SKM-1 (cell line): Measurements from ENCODE around the gene KCNIP1.

ENCODE experiments used
- DNase-seq: peaks from one replicate; lab custom pipeline; 2025; ENCODE audit not compliant: unreplicated experiment; lab: John Stamatoyannopoulos, UW

Gene KCNIP1

GRCh38 chr5:170639221-170639925 lies 135.6 kb downstream of the KCNIP1 start:
- no peak for DNase-seq

DNA sequence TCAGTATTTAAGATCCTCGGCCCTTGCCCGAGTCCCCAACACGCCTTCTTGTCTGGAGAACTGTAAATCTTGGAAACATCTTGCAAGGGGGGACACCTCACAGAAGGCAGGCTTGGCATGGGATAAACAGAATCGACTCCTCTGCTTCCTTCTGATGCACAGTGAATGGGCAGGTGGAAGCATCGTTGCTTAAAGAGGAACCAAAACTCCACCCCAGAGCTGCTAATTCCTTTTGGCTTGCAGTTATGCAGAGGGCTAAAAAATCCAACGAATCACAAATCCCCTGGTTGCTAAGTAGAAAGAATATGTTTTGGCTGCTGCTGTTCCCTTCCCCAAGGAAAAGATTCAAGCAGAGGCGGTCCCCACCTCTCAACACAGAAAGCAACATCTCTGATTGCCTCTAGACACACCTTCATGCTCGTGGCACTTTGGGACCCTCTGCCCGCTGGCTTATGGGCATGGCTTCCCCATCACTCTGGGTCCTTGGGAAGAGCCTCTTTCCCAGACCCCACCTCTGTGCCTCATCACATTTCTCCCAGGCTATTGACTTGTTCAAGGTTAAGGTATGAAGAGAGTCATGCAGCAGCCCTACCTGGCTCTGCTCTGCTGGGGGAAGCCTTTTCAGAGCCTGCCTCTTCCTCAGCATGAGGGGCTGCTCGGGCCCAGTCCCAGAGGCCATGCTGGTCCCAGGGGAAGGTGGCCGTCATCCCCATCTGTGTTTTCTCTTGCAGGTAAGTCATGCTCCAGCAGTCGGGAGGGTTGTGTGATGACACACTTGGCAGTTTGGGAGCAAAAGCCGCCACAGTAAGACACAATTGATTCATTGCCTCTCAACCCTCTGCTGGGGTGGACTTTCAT lies 137.1 kb downstream of the KCNIP1 start:
- no peak for DNase-seq

- DNase-seq, result no peak
Measured at GRCh38 chr5:170641589-170642031, 137.8 kb downstream of the KCNIP1 start.

DNA sequence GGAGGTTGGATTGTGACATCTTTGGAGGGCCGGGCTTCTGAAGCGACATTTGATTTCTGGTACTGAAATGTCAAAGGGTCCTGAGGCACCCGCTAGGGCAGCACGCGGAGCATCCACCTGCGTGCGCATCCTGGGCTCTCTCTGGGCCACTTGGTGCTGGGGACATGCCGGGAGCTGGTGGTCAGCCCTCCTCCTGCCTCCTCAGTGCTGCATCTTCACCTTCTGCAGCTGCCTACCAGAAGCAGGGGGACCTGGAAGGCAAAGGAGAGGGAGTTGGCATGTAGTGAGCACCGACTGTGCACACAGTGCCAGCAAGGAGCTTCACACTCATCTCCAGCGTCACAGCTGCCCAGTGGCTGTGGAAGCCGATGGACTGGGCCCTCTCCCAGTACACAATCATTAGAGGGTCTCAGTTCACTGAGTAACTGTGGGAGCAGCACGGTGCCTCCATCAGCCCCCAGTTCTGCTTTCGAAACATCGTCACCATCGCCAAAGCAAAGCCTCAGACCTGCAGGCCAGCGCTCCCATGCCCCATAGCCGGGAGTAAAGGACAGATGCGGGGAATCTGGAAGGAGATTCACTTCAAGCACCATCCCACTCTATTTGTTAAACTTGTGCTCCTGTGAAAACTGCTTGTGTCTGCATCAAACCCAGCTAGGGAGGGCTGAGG lies 138.4 kb downstream of the KCNIP1 start:
- no peak for DNase-seq

DNA sequence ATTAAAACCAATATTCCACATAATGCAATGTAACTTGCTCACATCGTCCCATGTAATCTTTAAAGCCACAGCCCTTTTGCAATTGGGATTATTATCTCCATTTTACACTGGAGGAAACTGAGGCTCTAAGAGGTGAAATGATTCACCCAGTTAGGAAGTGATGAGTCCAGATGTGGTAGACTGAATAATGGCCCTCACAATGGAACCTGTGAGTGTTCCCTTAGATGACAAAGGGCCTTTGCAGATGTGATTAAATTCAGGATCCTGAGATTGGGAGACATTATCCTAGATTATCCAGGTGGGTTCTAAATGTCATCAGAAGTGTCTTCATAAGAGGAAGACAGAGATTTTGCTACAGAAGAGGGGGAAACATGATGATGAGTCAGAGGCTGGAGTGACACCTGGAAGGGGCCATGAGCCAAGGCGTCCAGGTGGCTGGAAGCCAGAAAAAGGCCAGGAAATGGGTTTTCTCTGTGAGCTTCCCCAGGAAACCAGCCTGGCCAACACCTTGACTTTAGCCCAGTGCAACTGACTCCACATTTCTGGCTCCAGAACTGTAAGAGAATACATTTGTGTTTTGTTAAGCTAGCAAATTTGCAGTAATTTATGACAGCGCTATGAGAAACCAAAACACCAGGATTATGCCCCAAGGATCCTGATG lies 139.1 kb downstream of the KCNIP1 start:
- DNase-seq, result no peak

- DNase-seq, result no peak
Measured at GRCh38 chr5:170643591-170643990, 139.8 kb downstream of the KCNIP1 start.

DNA sequence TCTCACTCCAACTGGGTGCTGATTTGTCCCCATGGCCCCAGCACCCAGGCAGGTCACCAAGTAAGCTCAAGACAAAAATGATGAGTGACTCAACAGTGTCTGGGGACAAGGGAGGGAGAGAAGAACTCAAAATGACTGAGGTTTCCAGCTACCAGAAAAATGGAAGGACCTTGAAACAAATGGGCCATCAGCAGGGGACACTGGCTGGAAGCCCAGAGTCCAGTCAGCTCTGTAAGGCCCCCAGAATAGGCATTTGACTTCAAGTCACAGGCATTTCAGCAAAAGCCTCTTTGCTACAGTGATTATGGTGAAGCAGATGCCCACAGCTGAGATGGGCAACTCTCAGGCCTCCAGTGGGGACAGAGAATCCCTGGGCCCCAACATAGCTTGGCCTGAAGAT lies 140.7 kb downstream of the KCNIP1 start:
- DNase-seq, result no peak

- no peak for DNase-seq
Measured at GRCh38 chr5:170648541-170648940, 144.7 kb downstream of the KCNIP1 start.

DNA sequence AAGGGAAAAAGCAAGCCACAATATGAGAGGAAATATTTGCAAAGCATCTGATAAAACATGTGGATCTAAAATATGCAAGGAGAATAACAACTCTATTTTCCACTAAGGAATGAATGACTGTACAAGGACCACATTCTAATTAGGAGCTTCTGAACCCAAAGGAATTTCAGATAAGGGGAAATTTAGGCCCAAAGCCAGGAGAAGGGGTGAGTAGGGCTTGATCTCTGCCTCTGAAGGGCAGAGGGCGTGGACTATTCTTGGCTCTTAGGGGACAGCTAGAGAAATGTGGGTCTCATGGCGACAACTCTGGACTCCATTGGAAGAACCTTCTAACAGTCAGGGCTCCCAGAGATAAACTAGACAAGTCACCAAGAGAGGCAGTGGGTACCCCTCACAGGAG lies 147.0 kb downstream of the KCNIP1 start:
- no peak for DNase-seq

DNA sequence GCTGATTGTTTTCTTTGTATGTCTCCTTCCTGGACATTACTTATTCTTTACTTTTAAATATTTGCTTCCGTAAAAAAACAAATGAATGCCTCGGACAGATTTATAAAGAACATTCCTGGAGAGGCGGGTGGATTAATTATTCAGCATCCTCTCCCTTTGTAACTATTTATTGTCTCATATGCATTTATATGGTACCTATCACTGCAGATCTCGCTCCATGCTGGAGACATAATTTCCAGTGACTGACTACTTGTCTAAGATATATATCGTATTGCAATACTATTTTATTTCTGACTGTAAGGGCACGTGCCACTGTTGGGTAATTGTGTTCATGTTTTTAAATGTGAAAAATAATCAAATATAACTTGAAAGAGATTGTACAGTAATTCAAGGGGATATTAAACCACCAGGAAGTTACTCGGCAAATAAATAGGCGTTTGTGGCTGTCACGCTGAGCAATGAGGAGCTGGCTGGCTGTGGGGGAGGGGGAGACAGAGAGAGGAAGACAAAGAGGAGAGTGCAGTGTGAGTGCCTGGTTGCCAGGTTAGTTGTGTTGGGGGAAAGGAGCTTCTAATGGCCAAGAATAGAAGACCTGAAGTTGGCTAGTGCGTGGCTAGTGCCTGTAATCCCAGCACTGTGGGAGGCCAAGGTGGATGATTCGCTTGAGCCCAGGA lies 147.9 kb downstream of the KCNIP1 start:
- DNase-seq, result no peak

DNA sequence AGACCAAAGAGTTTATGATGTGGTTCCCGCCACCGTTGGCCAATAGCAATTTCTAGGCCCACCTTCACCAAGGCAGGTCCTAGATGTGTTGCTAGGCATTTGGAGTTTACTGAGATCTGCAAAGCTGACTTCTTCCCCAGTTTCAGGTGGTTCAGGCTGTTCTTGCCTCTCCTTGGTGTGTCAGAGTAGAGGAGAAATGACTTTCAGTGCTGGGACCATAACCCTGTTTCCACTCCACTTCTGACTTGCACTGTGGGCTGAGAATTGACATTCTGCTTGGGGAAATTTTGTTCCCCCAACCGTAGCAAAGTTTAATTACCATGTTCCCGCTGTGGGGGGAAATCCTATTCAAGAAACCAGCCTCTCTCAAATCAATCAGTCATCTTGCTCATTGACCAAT lies 151.7 kb downstream of the KCNIP1 start:
- no peak for DNase-seq

- no peak for DNase-seq
Measured at GRCh38 chr5:170655920-170656319, 152.1 kb downstream of the KCNIP1 start.

GRCh38 chr5:170656346-170656745 lies 152.5 kb downstream of the KCNIP1 start:
- DNase-seq, result no peak

GRCh38 chr5:170660531-170660930 lies 156.7 kb downstream of the KCNIP1 start:
- DNase-seq, result no peak

- no peak for DNase-seq
Measured at GRCh38 chr5:170662966-170663365, 159.1 kb downstream of the KCNIP1 start.

DNA sequence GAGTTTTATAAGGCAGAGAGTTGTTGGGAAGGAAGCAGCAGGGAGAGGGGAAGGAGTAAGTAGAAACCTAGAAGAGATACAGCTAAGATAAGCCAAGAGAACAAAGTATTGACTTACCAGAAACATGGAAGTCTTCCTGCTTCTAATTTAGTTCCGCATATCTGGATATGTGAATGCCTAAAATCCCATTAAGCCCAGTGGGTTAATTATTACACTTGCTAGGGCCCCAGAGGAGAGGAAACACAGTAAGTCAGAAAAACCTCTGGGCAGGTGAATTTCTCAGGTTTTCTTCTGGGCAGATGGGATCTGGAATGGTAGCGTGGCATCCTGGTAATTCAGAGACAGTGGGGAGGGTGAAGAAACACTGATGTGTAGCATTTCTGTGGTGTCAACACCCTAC lies 175.0 kb downstream of the KCNIP1 start:
- no peak for DNase-seq

GRCh38 chr5:170681013-170681433 lies 177.2 kb downstream of the KCNIP1 start:
- no peak for DNase-seq

DNA sequence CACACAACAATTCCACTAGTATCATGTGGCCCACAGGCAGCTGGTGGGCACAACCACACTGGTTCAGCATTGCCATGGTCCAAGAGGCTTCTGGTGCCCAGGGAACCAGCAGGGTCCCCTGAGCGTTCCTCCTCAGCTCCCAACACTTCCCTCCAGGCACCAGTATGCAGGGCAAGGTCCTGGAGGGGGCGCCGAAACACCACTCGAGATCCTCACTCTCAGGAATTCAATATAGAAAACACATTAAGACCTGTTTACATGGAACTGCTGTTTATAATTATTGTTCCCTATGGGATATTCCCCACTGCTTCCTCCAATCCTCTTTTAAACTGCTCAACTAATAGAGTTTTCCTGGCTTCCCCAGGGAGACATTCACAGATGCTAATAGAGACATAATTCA lies 187.8 kb downstream of the KCNIP1 start:
- DNase-seq, result no peak

- DNase-seq, result no peak
Measured at GRCh38 chr5:170693701-170694100, 189.9 kb downstream of the KCNIP1 start.

GRCh38 chr5:170694911-170695310 lies 191.1 kb downstream of the KCNIP1 start:
- no peak for DNase-seq

- DNase-seq, result no peak
Measured at GRCh38 chr5:170697031-170697430, 193.2 kb downstream of the KCNIP1 start.
